ENCODE results near the gene PLCB4. TPM values are rescaled to one million over a fixed set of nuclear protein-coding genes. Genes with fewer than 3 reads are reported as not detected.

The PLCB4 gene
- total RNA-seq, 1 donor from 2014 or later = not detected

- H3K4me3 Mint-ChIP-seq (ENCODE audit: low read depth) = no peak overlapping the region
- intact Hi-C loops (cut with micrococcal nuclease) = no loop called here
- H3K9me3 Mint-ChIP-seq = peaks cover 6% of the 10 kb centered on the region
- H3K27me3 Mint-ChIP-seq (ENCODE audit: low read depth) = no peaks in the 10 kb centered on the region
- H3K27ac Mint-ChIP-seq = no peak overlapping the region
- DNase-seq (ENCODE audit: low spot score) = no peak
- H3K4me1 Mint-ChIP-seq (ENCODE audit: low read depth) = no peaks in the 10 kb centered on the region
- H3K36me3 Mint-ChIP-seq (ENCODE audit: low read depth) = no peaks in the 10 kb centered on the region
These were observed 116.6 kb downstream of the PLCB4 start for GRCh38 chr20:9185511-9185910.

GRCh38 chr20:9186396-9186795, 117.5 kb downstream of the PLCB4 start:
- Mint-ChIP-seq H3K4me1 (ENCODE audit: low read depth) (no peaks in the 10 kb centered on the region), H3K4me3 (ENCODE audit: low read depth) (no peak overlapping the region), H3K36me3 (ENCODE audit: low read depth) (no peaks in the 10 kb centered on the region), H3K27me3 (ENCODE audit: low read depth) (no peaks in the 10 kb centered on the region), H3K27ac (no peak overlapping the region), H3K9me3 (peaks cover 6% of the 10 kb centered on the region)
- intact Hi-C loops (cut with micrococcal nuclease) = no loop called here
- DNase-seq (ENCODE audit: low spot score) = no peak

GRCh38 chr20:9195031-9195430, 126.1 kb downstream of the PLCB4 start:
- no peaks in the 10 kb centered on the region for H3K9me3 Mint-ChIP-seq
- H3K27me3 Mint-ChIP-seq (ENCODE audit: low read depth) = no peaks in the 10 kb centered on the region
- no peaks in the 10 kb centered on the region for H3K36me3 Mint-ChIP-seq (ENCODE audit: low read depth)
- H3K27ac Mint-ChIP-seq = no peak overlapping the region
- intact Hi-C loops (cut with micrococcal nuclease) = no loop called here
- no peaks in the 10 kb centered on the region for H3K4me1 Mint-ChIP-seq (ENCODE audit: low read depth)
- H3K4me3 Mint-ChIP-seq (ENCODE audit: low read depth) = no peak overlapping the region
- no peak for DNase-seq (ENCODE audit: low spot score)

GRCh38 chr20:9196110-9196509, 127.2 kb downstream of the PLCB4 start:
- Mint-ChIP-seq H3K4me1 (ENCODE audit: low read depth) (no peaks in the 10 kb centered on the region), H3K36me3 (ENCODE audit: low read depth) (no peaks in the 10 kb centered on the region), H3K27me3 (ENCODE audit: low read depth) (no peaks in the 10 kb centered on the region), H3K27ac (no peak overlapping the region), H3K9me3 (no peaks in the 10 kb centered on the region), H3K4me3 (ENCODE audit: low read depth) (no peak overlapping the region)
- intact Hi-C loops (cut with micrococcal nuclease) = no loop called here
- no peak for DNase-seq (ENCODE audit: low spot score)

DNA sequence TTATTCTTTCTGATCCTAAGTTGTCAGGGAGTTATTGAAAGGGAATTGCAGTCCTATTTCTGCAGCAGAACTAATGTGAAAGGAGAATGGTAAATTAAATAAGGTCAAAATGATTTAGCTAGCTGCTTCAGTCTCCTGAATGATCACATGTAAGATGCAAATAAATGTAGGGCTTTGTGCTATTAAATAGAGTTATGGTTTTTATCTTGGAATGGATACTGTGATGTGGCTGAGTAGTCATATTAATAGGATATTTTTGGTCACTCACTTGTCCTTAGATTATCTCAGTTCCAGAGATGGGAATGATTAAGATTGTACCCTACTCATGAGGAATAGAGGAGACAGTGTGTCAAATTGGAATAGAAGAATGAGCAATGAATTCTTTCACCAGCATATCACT, 129.6 kb downstream of the PLCB4 start:
- intact Hi-C loops (cut with micrococcal nuclease) = no loop called here
- Mint-ChIP-seq H3K9me3 (peaks cover 4% of the 10 kb centered on the region), H3K27ac (no peak overlapping the region), H3K4me3 (ENCODE audit: low read depth) (no peak overlapping the region), H3K27me3 (ENCODE audit: low read depth) (no peaks in the 10 kb centered on the region), H3K36me3 (ENCODE audit: low read depth) (no peaks in the 10 kb centered on the region), H3K4me1 (ENCODE audit: low read depth) (no peaks in the 10 kb centered on the region)
- no peak for DNase-seq (ENCODE audit: low spot score)

- peaks cover 4% of the 10 kb centered on the region for H3K9me3 Mint-ChIP-seq
- no peaks in the 10 kb centered on the region for H3K4me1 Mint-ChIP-seq (ENCODE audit: low read depth)
- H3K36me3 Mint-ChIP-seq (ENCODE audit: low read depth) = no peaks in the 10 kb centered on the region
- H3K27me3 Mint-ChIP-seq (ENCODE audit: low read depth) = no peaks in the 10 kb centered on the region
- no peak overlapping the region for H3K4me3 Mint-ChIP-seq (ENCODE audit: low read depth)
- intact Hi-C loops (cut with micrococcal nuclease) = no loop called here
- H3K27ac Mint-ChIP-seq = no peak overlapping the region
- DNase-seq (ENCODE audit: low spot score) = no peak
These were observed 131.3 kb downstream of the PLCB4 start for GRCh38 chr20:9200196-9200595.

DNA sequence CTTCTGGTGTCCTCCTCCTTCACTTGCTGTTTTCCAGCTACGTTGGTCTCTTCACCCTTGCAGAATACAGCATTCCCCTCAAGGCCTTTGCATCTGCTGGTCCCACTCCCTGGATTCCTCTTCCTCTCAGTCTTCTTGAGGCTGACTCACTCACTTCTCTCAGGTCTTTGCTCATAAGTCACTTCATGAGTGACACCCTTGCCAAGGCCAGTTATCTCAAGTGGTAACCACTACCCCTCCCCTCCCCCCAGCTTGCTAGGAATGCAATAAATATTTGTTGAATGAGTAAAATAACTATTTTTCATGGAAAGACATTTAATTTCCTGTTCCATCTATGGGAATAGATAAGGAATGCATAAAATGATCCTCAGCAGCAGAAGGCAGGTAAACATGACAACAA, 131.7 kb downstream of the PLCB4 start:
- H3K27me3 Mint-ChIP-seq (ENCODE audit: low read depth) = no peaks in the 10 kb centered on the region
- H3K36me3 Mint-ChIP-seq (ENCODE audit: low read depth) = no peaks in the 10 kb centered on the region
- DNase-seq (ENCODE audit: low spot score) = no peak
- no peak overlapping the region for H3K4me3 Mint-ChIP-seq (ENCODE audit: low read depth)
- no peak overlapping the region for H3K27ac Mint-ChIP-seq
- H3K4me1 Mint-ChIP-seq (ENCODE audit: low read depth) = no peaks in the 10 kb centered on the region
- peaks cover 4% of the 10 kb centered on the region for H3K9me3 Mint-ChIP-seq
- intact Hi-C loops (cut with micrococcal nuclease) = no loop called here

DNA sequence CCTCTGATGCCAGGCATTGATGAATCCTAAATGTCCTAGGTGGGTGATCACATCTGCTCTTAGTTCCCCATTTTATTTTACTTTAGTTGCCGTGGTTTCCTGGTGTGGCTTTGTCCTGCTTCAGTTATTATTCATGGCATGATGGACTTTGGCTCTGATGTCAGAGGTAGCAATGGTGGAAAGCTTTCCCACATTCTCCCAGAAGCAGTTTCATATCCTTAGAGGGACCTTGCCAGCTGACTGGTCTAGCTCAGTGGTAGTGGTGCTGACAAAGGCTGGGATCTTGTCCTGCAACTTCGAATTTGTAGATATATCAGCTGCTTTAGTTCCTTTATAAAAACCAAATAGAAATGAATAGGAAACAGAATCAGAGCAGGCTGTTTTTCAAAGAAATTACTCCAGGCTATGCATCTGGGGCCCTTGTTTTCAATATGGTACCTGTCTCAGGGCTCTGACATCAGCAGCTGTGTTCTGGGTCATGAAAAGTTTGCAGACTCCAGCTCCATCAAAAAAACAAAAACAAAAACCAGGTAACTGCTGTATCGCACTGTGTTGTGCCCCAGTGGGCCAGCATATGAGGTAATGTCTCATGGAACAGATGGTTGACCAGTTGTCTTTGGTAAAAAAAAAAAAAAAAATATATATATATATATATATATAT, 133.7 kb downstream of the PLCB4 start:
- Mint-ChIP-seq H3K4me1 (ENCODE audit: low read depth) (no peaks in the 10 kb centered on the region), H3K27ac (no peak overlapping the region), H3K9me3 (peaks cover 4% of the 10 kb centered on the region), H3K4me3 (ENCODE audit: low read depth) (no peak overlapping the region), H3K27me3 (ENCODE audit: low read depth) (no peaks in the 10 kb centered on the region), H3K36me3 (ENCODE audit: low read depth) (no peaks in the 10 kb centered on the region)
- DNase-seq (ENCODE audit: low spot score) = no peak
- intact Hi-C loops (cut with micrococcal nuclease) = no loop called here

DNA sequence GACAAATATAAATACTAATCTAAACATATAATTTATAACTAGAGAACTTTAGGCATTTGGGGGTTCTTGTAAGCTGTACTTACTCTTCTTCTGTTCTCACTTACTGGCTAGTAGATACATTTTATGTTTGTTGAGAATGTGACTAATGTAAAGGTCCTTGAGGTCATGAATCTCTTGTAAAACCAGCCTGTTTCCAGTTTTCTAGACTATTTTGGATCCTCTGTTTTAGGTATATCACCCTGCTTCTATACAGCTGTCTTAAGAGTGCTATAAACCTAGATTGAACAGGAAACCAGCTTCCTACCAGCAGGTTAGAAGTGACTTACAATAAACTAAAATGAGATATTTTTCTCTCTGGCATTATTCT, 134.2 kb downstream of the PLCB4 start:
- Mint-ChIP-seq H3K4me1 (ENCODE audit: low read depth) (no peaks in the 10 kb centered on the region), H3K4me3 (ENCODE audit: low read depth) (no peak overlapping the region)
- intact Hi-C loops (cut with micrococcal nuclease) = no loop called here

DNA sequence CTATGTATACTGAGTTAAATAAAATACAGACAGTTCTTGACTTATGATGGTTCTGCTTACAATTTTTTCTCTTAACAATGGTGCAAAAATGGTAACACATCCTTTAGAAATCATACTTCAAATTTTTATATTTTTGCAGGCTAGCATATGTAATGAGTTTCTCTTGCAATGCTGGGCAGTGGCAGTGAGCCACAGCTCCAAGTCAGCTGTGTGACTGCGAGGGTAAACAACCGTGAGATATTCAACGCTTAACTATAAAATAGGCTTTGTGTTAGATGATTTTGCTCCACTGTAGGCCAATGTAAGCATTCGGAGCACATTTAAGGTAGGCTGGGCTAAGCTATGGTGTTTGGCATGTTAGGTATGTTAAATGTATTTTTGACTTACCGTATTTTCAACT, 136.1 kb downstream of the PLCB4 start:
- no peak for DNase-seq (ENCODE audit: low spot score)
- Mint-ChIP-seq H3K27ac (no peak overlapping the region), H3K4me3 (ENCODE audit: low read depth) (no peak overlapping the region), H3K27me3 (ENCODE audit: low read depth) (no peaks in the 10 kb centered on the region), H3K4me1 (ENCODE audit: low read depth) (no peaks in the 10 kb centered on the region), H3K9me3 (peaks cover 7% of the 10 kb centered on the region), H3K36me3 (ENCODE audit: low read depth) (no peaks in the 10 kb centered on the region)
- intact Hi-C loops (cut with micrococcal nuclease) = no loop called here

More for the DNA sequence above, 134.2 kb downstream of the PLCB4 start:
- Mint-ChIP-seq H3K27me3 (ENCODE audit: low read depth) (no peaks in the 10 kb centered on the region), H3K27ac (no peak overlapping the region), H3K36me3 (ENCODE audit: low read depth) (no peaks in the 10 kb centered on the region), H3K9me3 (peaks cover 4% of the 10 kb centered on the region)
- no peak for DNase-seq (ENCODE audit: low spot score)

GRCh38 chr20:9206486-9206885, 137.6 kb downstream of the PLCB4 start:
- no peak for DNase-seq (ENCODE audit: low spot score)
- H3K4me3 Mint-ChIP-seq (ENCODE audit: low read depth) = no peak overlapping the region
- no peaks in the 10 kb centered on the region for H3K27me3 Mint-ChIP-seq (ENCODE audit: low read depth)
- H3K4me1 Mint-ChIP-seq (ENCODE audit: low read depth) = no peaks in the 10 kb centered on the region
- H3K27ac Mint-ChIP-seq = no peak overlapping the region
- H3K9me3 Mint-ChIP-seq = peaks cover 7% of the 10 kb centered on the region
- no peaks in the 10 kb centered on the region for H3K36me3 Mint-ChIP-seq (ENCODE audit: low read depth)
- intact Hi-C loops (cut with micrococcal nuclease) = no loop called here

DNA sequence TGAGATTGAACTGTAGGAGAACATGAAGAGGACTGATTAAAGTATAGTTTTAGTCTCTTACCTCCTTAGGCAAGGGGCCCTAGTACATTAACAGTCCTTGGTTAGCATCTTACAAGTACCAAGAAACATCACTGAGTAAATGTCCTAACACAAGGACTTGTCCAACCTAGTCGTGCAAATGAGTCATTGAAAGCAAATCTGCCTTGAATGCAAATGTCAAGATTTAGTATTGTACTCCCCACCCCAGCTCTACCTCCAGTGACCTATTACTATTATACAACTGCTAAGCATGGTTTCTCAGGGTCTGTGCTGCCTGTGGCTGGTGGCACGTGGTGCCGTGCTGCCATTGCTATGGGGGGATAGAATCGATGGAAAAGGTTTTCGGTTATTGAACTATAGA, 138.4 kb downstream of the PLCB4 start:
- Mint-ChIP-seq H3K27ac (no peak overlapping the region), H3K4me3 (ENCODE audit: low read depth) (no peak overlapping the region), H3K4me1 (ENCODE audit: low read depth) (no peaks in the 10 kb centered on the region), H3K36me3 (ENCODE audit: low read depth) (no peaks in the 10 kb centered on the region), H3K27me3 (ENCODE audit: low read depth) (no peaks in the 10 kb centered on the region), H3K9me3 (peaks cover 3% of the 10 kb centered on the region)
- no peak for DNase-seq (ENCODE audit: low spot score)
- intact Hi-C loops (cut with micrococcal nuclease) = no loop called here

- peaks cover 3% of the 10 kb centered on the region for H3K9me3 Mint-ChIP-seq
- intact Hi-C loops (cut with micrococcal nuclease) = no loop called here
- H3K27ac Mint-ChIP-seq = no peak overlapping the region
- H3K4me3 Mint-ChIP-seq (ENCODE audit: low read depth) = no peak overlapping the region
- no peak for DNase-seq (ENCODE audit: low spot score)
- no peaks in the 10 kb centered on the region for H3K36me3 Mint-ChIP-seq (ENCODE audit: low read depth)
- no peaks in the 10 kb centered on the region for H3K27me3 Mint-ChIP-seq (ENCODE audit: low read depth)
- H3K4me1 Mint-ChIP-seq (ENCODE audit: low read depth) = no peaks in the 10 kb centered on the region
These were observed 141.5 kb downstream of the PLCB4 start for GRCh38 chr20:9210356-9210755.

Measured in activated T-helper 2 cell treated with anti-CD3 and anti-CD28 coated beads, Interferon-gamma antibody, Interleukin-2, Interleukin-4, amounts not matched to agents 10 μg/mL and 5 μg/mL and 100 μg/mL, durations not matched to agents 14 hours and 24 hours and 36 hours (primary cell).